ENCODE measurements around the gene ADNP2.
"Not testable (repeated sequence)": the region's sequence is repeated elsewhere in the genome, so short reads cannot be mapped to it uniquely, and the experiment has no call there.

ADNP2 gene

DNA sequence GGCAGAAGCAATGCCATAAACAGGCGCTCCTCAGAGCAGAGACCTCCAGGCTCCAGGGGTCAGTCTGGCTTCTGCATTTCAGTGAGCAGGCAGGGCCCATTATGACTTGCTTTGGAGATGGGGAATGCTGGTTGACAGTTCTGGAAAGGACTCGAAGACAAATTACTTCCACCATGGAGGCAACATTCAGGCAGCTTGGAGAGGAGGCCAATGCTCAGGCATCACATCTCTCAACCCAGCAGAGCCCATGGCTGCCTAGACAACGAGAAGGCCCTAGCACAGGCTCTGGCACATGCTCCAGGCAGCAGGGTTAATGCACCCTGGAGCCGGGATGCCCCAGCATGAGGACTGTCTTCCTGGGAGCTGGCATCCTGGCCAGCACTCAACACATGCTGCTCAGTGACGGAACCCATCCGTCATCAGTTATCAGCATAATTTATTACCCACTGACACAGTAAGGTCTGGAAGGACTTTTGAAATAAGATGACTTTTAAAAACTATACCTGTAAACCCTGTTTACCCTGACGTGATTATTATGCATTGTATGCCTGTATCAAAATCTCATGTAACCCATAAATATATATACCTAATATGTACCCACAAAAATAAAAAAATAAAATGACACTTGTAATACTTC lies 52.8 kb downstream of the ADNP2 start:
- Histone ChIP-seq H4K20me1 (ENCODE audit: insufficient read depth, low read length) (peaks cover 13% of the 10 kb centered on the region; the same call in 1 of the 2 replicates), H3K9ac (ENCODE audit: low read length) (no peak overlapping the region), H3K79me2 (ENCODE audit: low read length) (no peaks in the 10 kb centered on the region), H3K27ac (ENCODE audit: low read length) (no peak overlapping the region), H3K4me3 (ENCODE audit: low read length) (no peak overlapping the region), H3K27me3 (ENCODE audit: low read depth, low read length) (no peaks in the 10 kb centered on the region), H3K4me2 (ENCODE audit: low read length) (no peak overlapping the region), H2AFZ (ENCODE audit: low read depth, low read length) (no peak overlapping the region), H3K9me3 (ENCODE audit: insufficient read depth, low read length) (no peaks in the 10 kb centered on the region), H3K4me1 (ENCODE audit: low read length) (no peaks in the 10 kb centered on the region), H3K36me3 (replicated peaks; ENCODE audit: low read depth, low read length) (no peaks in the 10 kb centered on the region)
- TF ChIP-seq, protein P1, sequence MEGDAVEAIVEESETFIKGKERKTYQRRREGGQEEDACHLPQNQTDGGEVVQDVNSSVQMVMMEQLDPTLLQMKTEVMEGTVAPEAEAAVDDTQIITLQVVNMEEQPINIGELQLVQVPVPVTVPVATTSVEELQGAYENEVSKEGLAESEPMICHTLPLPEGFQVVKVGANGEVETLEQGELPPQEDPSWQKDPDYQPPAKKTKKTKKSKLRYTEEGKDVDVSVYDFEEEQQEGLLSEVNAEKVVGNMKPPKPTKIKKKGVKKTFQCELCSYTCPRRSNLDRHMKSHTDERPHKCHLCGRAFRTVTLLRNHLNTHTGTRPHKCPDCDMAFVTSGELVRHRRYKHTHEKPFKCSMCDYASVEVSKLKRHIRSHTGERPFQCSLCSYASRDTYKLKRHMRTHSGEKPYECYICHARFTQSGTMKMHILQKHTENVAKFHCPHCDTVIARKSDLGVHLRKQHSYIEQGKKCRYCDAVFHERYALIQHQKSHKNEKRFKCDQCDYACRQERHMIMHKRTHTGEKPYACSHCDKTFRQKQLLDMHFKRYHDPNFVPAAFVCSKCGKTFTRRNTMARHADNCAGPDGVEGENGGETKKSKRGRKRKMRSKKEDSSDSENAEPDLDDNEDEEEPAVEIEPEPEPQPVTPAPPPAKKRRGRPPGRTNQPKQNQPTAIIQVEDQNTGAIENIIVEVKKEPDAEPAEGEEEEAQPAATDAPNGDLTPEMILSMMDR (IDR thresholded peaks at IDR 0.05; ENCODE audit: low read depth, low read length), result no peak
- TF ChIP-seq EZH2phosphoT487 (IDR thresholded peaks at IDR 0.05; ENCODE audit: low read depth), result no peak

DNA sequence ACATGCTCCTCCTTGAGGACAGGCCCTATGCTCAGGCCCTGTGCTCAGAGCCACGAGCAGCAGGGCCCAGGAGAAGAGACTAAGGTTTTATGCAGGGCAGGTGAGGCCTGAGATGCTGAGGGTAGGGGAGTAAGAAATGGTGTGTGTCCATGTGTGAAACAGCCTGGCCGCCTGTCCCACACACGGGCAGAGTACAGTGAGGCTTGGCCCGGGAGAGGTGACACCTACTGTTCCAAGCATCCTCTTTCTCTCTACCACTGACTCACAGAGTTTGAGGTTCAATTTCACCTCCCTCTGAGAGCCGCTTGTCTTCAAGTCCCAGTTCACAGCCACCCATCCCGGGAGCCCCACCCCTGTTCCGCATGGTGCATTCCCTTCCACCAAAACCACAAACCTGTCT lies 54.1 kb downstream of the ADNP2 start:
- H3K79me2 ChIP-seq (ENCODE audit: low read length), result no peaks in the 10 kb centered on the region
- no peaks in the 10 kb centered on the region for H3K9me3 ChIP-seq (ENCODE audit: insufficient read depth, low read length)
- no peaks in the 10 kb centered on the region for H3K4me1 ChIP-seq (ENCODE audit: low read length)
- no peaks in the 10 kb centered on the region for H3K27me3 ChIP-seq (ENCODE audit: low read depth, low read length)
- no peak overlapping the region for H2AFZ ChIP-seq (ENCODE audit: low read depth, low read length)
- TF ChIP-seq EZH2phosphoT487 (IDR thresholded peaks at IDR 0.05; ENCODE audit: low read depth), result no peak
- TF ChIP-seq, protein P1 (IDR thresholded peaks at IDR 0.05; ENCODE audit: low read depth, low read length), result no peak
- 0 out of 2 replicates have a peak, but pooled peaks cover 8% of the 10 kb centered on the region for H4K20me1 ChIP-seq (ENCODE audit: insufficient read depth, low read length)
- H3K9ac ChIP-seq (ENCODE audit: low read length), result no peak overlapping the region
- no peak overlapping the region for H3K27ac ChIP-seq (ENCODE audit: low read length)
- H3K4me2 ChIP-seq (ENCODE audit: low read length), result no peak overlapping the region
- no peaks in the 10 kb centered on the region for H3K36me3 ChIP-seq (replicated peaks; ENCODE audit: low read depth, low read length)
- H3K4me3 ChIP-seq (ENCODE audit: low read length), result no peak overlapping the region

DNA sequence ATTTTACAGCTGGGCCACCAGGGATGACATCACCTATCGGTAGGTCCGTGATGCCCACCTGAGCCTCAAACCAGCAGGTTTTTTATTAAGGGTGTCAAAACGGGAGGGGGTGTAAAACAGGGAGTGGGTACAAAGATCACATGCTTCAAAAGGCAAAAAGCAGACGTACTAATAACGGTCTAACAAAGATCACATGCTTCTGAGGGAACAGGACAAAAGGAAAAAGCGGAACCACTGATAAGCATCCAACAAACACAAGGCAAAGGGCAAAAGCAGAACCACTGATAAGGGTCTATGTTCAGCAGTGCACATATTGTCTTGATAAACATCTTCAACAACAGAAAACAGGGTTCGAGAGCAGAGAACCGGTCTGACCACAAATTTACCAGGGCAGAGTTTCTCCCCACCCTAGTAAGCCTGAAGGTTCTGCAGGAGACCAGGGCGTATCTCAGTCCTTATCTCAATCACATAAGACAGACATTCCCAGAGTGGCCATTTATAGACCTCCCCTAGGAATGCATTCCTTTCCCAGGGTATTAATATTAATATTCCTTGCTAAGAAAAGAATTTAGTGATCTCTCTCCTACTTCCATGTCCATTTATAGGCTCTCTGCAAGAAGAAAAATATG lies 55.8 kb downstream of the ADNP2 start:
- H3K4me1 ChIP-seq (ENCODE audit: low read length); H3K79me2 ChIP-seq (ENCODE audit: low read length); H3K4me2 ChIP-seq (ENCODE audit: low read length); H4K20me1 ChIP-seq (ENCODE audit: insufficient read depth, low read length); H3K27me3 ChIP-seq (ENCODE audit: low read depth, low read length); H3K9me3 ChIP-seq (ENCODE audit: insufficient read depth, low read length); H3K4me3 ChIP-seq (ENCODE audit: low read length); H3K9ac ChIP-seq (ENCODE audit: low read length); H3K36me3 ChIP-seq (replicated peaks; ENCODE audit: low read depth, low read length); H2AFZ ChIP-seq (ENCODE audit: low read depth, low read length); H3K27ac ChIP-seq (ENCODE audit: low read length): not testable (repeated sequence)

DNA sequence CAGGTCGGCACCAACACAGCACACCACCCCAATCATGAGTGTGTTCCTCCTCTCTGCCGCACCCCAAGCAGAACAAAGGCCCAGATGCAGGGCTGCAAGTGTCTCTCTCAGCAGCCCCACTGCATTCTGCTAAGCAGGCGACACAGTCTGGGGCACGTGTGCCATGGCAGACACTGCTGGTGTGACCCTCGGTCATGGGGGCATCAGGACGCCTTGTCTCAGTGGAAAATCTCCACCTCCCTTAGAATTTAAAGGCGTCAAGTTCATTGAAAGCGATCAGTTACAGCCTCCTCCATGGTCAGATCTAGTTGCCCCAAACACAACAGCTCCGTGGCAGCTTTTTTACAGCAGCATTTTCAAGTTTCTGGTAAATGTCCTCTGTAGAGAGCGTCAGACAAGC lies 57.2 kb downstream of the ADNP2 start:
- Histone ChIP-seq H4K20me1 (ENCODE audit: insufficient read depth, low read length) (0 out of 2 replicates have a peak, but pooled peaks cover 16% of the 10 kb centered on the region), H3K27ac (ENCODE audit: low read length) (no peak overlapping the region), H3K4me3 (ENCODE audit: low read length) (no peak overlapping the region), H3K36me3 (replicated peaks; ENCODE audit: low read depth, low read length) (no peaks in the 10 kb centered on the region), H3K79me2 (ENCODE audit: low read length) (no peaks in the 10 kb centered on the region), H3K4me1 (ENCODE audit: low read length) (no peaks in the 10 kb centered on the region), H3K4me2 (ENCODE audit: low read length) (no peak overlapping the region), H2AFZ (ENCODE audit: low read depth, low read length) (no peak overlapping the region), H3K9me3 (ENCODE audit: insufficient read depth, low read length) (no peaks in the 10 kb centered on the region), H3K27me3 (ENCODE audit: low read depth, low read length) (peaks cover 8% of the 10 kb centered on the region; the same call in 1 of the 2 replicates), H3K9ac (ENCODE audit: low read length) (no peak overlapping the region)
- TF ChIP-seq EZH2phosphoT487 (IDR thresholded peaks at IDR 0.05; ENCODE audit: low read depth), result no peak
- TF ChIP-seq, protein P1 (IDR thresholded peaks at IDR 0.05; ENCODE audit: low read depth, low read length), result no peak
